H54 (cell line): ENCODE results near the gene ANXA6.

ENCODE experiments used
- DNase-seq: peaks from one replicate; pipeline ENCODE4 v3.0.0; 2011; ENCODE audit warnings: low spot score, mixed read lengths; ENCODE audit not compliant: insufficient read length
- FAIRE-seq: peaks from 3 replicates; lab custom pipeline; 2011; peaks lifted over from hg19 to GRCh38; lab: Jason Lieb, UNC
- POLR2A ChIP-seq: IDR thresholded peaks from 2 replicates; pipeline ENCODE4 v1.6.1; 2011; ENCODE audit warnings: low read depth, mild to moderate bottlenecking, low read length

The ANXA6 gene

DNA sequence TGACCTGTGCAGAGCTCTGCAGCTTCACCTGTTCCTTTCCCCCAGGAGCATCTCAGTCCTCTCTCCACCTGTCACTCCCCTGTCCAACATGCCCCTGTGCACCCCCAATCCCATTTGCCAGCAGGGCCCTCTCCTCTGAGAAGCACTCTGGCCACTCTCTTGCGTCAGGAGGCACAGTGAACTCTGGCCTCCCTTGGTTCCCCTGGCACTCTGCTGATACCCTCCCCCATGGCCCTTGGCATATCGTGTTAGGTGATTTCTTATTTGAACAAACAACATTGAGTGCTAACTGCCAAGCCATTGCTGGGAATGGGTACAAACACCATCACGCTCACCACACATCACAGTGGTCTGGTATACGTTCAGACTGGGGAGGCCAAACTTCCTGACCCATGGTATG, 55.8 kb downstream of the ANXA6 start:
- TF ChIP-seq POLR2A, result no peak
- DNase-seq, result no peak
- no peak for FAIRE-seq

DNA sequence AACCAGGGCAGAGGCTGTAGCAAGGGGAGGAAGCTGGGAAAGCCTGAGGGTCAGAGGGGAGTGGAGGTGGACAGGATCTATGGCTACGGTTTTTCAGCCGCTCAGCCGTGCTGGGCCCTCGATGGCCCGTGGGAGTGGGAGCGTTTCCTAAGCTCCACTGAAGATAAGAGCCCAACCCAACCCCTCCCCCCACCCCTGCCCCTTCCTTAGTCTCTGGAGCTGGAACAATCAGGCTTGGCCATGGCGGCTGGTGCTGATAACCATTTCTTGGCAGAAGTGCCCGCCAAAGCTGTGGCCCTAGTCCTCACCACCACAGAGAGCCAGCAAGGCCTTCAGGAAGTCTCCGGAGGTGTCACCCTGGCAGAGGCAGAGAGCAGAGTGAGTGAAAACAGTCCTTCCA, 56.4 kb downstream of the ANXA6 start:
- DNase-seq (no peak), FAIRE-seq (no peak)
- TF ChIP-seq POLR2A, result no peak

DNA sequence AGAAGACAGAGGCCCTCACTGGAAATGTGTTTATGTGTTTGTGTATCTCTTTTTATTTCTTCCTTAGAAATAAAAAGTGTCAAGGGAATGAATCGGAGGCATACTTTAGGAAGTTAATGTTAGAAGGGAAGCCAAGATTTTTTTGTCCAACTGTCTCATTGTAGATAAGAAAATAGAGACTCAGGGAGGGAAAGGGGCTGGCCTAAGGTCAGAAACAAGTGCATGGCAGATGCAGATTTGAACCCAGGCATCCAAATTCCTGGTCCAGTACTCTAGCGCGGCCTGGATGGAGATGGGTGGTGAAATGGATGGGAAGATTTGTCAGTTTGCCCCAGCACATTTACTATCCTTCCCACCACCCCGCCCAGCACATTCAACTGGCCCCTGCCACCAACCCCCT, 56.9 kb downstream of the ANXA6 start:
- FAIRE-seq, result no peak
- TF ChIP-seq POLR2A, result no peak
- DNase-seq, result no peak

DNA sequence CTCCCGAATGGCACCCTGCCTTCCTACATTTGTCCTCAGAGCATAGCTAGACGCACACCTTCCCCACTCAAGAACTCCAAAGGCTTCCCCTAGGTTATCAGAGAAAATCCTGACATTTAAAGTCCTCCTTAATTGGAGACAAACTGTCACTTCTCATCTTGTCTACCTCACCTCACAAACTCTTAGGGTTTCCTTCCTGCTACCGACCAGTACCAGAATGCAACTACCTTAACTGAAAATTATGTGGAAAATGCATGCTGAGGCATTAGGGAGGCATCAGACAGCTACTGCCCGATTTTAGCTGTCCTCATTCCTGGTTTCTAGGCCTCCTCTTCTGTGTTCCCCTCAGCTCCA, 58.8 kb downstream of the ANXA6 start:
- DNase-seq (no peak), FAIRE-seq (no peak)
- no peak for TF ChIP-seq POLR2A

DNA sequence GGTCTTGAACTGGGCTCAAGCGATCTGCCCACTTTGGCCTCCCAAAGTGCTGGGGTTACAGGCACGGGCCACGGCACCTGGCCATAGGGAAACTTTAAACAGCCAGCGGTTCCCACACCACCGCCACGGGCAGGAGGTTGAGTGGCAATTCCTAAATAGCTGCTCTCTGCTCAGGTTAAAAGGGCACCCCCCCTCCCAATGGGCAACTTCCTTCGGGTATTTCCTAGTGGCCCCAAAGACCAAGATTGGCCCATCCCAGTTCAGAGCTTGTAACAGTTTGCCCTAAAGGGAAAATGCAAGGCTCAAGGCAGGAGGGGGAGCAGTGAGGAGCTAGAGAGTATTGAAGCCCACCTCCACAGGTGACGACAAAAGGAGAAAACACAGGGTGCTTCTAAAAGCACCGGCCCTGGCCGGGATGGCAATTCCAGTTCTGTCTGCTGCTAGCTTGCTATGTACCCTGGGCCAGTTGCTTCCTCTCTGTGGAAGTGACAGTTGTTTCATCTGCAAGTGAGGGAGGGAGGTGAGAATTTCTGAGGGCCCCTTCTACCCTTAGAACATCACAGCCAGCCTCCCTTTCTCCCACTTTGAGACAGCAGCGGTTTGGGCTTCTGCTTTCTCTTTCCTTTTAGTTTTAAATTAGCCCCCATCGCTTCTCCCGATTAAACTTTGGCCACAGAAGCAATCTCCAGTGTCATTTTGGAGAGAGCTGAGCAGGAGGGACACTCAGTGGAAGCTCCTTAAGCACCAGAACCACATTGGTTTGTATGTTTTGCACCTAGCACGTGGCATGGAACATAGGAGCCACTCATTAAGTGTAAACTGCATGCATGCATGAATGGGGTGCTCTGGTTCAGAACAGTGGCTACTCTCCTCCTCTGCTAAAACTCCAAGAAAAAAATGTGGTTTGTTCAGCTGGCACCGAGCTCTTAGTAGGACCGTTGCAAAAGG, 59.5 kb downstream of the ANXA6 start:
- FAIRE-seq, result no peak
- DNase-seq, result no peak
- no peak for TF ChIP-seq POLR2A

DNA sequence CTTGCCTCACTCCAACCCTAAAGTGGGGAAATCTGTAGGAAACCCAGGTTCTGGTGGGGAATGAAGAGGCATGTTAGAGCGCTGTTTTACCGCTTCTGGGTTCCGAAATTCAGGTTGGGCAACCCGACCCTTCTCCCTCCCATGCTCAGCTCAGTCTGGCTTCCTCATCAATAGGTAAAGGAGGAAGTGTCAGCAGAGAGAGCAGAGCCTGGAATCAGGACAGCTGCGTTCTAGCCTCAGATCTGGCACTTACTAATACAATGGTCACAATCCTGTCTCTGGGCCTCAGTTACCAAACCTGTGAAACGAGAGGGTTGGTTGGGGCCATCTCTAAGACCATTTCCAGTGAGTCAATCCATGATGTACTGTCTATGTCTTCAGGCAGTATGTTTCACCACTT, 60.5 kb downstream of the ANXA6 start:
- no peak for DNase-seq
- no peak for TF ChIP-seq POLR2A
- no peak for FAIRE-seq

DNA sequence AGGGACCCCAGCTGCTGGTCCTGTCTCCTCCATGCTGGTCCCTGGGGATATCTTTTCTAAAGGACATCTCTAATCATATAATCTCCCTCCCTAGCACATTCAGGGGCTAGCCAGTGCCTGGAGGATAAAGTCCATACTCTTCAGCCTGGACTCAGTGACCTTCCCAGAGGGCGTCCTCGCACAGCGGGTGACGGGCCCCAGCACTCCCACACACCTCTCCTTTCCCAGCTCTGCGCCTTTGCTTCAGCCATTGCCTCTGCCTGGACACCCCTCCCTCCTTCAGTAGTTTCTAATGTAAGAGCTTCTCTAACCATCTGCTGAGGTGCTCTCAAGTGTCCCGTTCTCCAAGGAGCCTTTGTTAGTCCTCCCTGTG, 61.6 kb downstream of the ANXA6 start:
- no peak for DNase-seq
- no peak for FAIRE-seq
- TF ChIP-seq POLR2A, result no peak

DNA sequence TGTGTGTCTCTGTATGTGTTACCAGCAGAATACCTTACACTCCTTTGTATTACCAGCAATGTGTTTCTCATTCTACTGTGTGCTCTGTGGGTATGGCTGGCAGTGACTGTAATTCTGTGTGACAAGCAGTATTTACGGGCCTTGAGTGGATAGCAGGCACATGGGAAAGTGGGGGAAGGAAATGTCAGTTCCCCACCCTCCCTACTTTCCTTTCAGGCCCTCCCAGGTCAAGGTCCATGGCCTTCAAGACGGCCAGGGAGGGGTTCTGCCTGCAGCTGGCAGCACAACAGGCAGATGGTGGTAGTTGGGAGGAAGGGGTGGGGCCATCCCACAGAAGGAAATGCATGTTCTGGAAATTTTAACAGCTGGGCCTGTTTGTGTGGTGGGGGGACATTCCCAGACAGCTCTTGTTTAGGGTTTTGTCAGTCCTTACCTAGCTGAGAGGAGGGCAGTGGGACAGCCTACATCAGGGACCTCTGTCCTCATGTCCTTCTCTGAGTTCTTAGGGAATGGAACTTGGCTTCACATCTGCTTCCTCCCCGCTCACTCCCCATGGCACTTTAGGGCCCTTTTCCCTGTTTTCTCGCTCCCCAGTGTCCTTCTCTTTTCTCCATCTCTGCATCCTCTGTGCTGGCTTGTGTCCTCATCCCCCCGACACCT, 62.1 kb downstream of the ANXA6 start:
- FAIRE-seq (no peak), DNase-seq (no peak)
- no peak for TF ChIP-seq POLR2A

DNA sequence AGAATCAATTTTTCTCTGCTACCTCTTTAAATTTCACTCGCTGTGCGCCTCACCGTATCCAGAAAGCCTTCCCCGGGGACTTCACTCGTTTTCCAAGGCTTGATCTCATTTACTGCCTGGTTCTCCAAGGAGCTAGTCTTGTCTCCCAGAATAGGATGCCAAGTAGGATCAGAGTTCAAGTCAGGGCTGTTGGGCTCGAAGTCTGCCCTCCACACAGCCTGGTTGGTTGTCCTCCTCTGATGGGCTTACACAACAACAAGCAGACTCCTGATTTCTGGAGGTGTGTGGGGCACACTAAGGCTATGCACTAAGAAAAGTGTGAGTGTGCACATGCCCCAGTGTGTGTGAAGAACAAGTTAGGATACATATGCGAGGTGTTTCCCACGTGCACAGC, 62.7 kb downstream of the ANXA6 start:
- no peak for TF ChIP-seq POLR2A
- no peak for DNase-seq
- FAIRE-seq, result no peak

DNA sequence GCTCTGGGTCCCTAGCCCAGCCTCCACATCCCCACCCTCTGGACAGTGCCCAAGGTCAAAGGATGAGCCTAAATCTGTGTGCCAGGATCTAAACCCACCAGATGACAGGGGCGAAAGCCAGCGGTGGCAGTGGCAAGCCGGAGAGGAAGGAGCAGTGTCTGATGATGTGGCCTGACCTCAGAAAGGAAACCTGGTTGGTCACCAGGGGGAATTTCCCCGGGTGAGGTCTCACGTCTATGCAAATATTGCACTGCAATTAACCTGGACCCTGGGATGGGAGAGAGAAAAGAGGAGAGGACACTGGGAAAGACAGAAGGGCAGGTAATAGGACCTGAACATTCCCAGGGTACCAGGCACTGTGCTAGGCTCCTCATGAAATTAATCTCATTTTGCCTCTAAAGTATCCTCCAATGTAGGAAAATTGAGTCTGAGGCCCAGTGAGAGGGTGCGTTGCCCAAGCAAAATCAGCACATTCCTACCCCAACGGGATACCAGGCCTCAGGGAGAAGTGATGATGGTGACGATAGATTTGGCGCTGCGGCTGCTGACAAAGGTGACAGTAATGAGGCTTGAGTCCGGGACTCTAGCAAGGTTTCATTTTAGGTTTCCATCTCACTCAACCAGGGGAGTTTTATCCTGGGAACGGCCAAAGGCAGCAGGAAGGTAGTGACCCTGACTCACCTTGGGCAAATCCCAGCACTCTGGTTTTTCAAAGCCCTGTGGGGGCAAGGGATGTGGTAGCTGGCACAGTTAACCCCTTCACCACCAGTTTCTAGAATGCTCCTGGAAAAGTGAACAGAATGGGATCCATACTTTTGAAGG, 63.3 kb downstream of the ANXA6 start:
- DNase-seq, result no peak
- no peak for FAIRE-seq
- TF ChIP-seq POLR2A, result no peak

DNA sequence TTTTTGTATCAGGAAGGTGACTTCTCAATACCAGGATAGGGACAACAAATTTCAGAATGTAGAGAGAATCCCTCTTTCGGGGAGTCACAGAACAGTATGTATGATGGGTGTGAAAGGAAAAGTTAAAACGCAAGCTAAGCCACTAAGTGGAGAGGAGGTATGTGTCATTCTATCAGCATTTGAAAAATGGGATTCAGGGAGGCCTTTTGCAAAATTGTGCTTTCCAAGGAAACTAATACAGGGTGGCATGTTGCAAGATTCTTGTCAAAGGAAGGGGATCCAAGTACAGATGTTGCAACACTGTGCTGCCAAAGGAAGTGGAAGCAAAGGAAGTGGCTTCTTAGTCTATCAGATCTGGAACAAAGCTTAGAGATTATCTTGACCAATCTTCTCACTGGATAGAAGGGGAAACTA, 64.1 kb downstream of the ANXA6 start:
- DNase-seq (peak; percentile 63), FAIRE-seq (no peak)
- TF ChIP-seq POLR2A, result no peak

DNA sequence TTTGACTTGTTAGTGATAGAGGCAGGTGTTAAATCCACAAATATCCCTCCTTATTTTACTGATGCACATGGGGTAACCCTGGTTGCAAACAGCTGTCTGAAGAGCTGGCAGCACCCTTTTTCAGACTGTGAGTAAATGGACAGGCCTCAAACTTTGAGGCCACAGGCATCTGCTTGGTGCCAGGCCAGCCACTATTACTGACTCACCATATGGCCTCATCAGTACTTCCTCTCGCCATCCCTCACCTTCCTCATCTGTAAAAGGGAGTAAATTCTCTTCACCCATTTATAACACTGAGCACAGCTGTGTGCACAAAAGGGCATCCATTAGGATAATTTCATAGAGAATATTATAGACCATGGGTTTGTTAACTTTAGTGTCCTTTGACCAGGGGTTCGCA, 64.8 kb downstream of the ANXA6 start:
- peak; percentile 64 for DNase-seq
- peak; percentile 45 for FAIRE-seq
- no peak for TF ChIP-seq POLR2A

DNA sequence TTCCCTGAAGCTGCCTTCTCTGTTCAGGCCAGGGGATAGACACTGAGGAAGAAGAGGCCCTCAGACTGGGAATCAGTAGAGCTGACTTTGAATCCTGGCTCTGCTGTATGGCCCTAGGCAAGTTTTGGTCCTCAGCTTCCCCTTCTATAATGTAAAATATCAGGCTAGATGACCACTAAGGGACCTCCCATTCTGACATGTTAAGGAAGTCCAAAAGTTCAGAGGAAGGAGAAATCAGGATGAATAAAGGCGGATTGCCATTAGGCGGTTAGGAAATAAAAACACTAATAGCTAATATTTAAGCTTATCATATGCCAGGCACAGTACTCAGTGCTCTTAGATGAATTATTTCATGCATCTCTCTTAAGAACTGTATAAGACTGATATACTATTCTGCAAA, 67.9 kb downstream of the ANXA6 start:
- DNase-seq (no peak), FAIRE-seq (no peak)
- TF ChIP-seq POLR2A, result no peak

DNA sequence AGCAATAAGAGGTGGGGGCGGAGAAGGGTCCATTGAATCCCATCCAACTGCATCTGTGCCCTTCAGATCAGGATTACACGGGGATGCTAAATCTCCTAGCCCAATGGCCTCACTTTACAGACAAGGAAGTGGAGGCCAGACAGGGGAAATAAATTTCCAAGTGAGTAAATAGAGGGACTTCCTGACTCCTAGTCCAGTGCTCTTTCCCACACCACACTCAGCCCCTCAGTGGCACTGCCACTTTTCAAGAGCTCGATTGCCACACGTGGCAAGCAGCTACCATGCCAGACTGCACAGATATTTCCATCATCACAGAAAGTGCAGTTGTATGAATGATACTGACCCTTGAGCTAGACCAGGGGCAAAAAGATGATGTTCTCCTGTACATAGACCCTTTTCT, 68.6 kb downstream of the ANXA6 start:
- TF ChIP-seq POLR2A, result no peak
- DNase-seq, result no peak
- no peak for FAIRE-seq
